OCI-LY3 (cell line): ENCODE measurements around the gene CNP.
A peak's percentile ranks its signal among the peaks of the same experiment; 100 is the strongest.

ENCODE experiments used
- H2AFZ ChIP-seq: fragments of 200-600, 300-600 bp; shearing (Covaris generic); 2 replicates; pipeline ENCODE4 v1.6.0; 2014; ENCODE audit warnings: antibody characterized with exemption, low read depth, low read length
- H3K27ac ChIP-seq: fragments of 200-600, 300-600 bp; sonication (generic); 2 replicates; pipeline ENCODE4 v1.5.1; 2014; ENCODE audit warnings: mild to moderate bottlenecking, low read length, moderate library complexity, mixed read lengths
- H3K27me3 ChIP-seq: fragments of 200-600, 300-600 bp; sonication (generic); 2 replicates; pipeline ENCODE4 v1.6.1; 2014; ENCODE audit warnings: low read depth, low read length, mixed read lengths
- H3K36me3 ChIP-seq: fragments of 200-600, 300-600 bp; sonication (generic); replicated peaks from 2 replicates; pipeline ENCODE3; 2014; ENCODE audit warnings: low read depth, low read length, mixed read lengths
- H3K4me1 ChIP-seq: fragments of 300-600, 200-600 bp; sonication (generic); 2 replicates; pipeline ENCODE4 v1.6.1; 2014; ENCODE audit warnings: low read length, mixed read lengths
- H3K4me2 ChIP-seq: fragments of 200-600, 300-600 bp; sonication (generic); 2 replicates; pipeline ENCODE4 v1.6.1; 2014; ENCODE audit warnings: low read length, mixed read lengths
- H3K4me3 ChIP-seq: fragments of 300-600, 200-600 bp; sonication (generic); 2 replicates; pipeline ENCODE4 v1.5.1; 2014; ENCODE audit warnings: antibody characterized with exemption, mild to moderate bottlenecking, low read length, moderate library complexity
- H3K79me2 ChIP-seq: fragments of 300-600, 200-600 bp; shearing (Covaris generic); 2 replicates; pipeline ENCODE4 v1.6.1; 2014; ENCODE audit warnings: mild to moderate bottlenecking, low read length, mixed read lengths
- H3K9ac ChIP-seq: fragments of 300-600, 200-600 bp; shearing (Covaris generic); 2 replicates; pipeline ENCODE4 v1.6.0; 2014; ENCODE audit warnings: mild to moderate bottlenecking, low read length, moderate library complexity
- H3K9me3 ChIP-seq: fragments of 200-600, 300-600 bp; shearing (Covaris generic); 2 replicates; pipeline ENCODE4 v1.6.1; 2014; ENCODE audit warnings: low read length, mixed read lengths; ENCODE audit not compliant: insufficient read depth
- H4K20me1 ChIP-seq: fragments of 200-600, 300-600 bp; sonication (generic); 2 replicates; pipeline ENCODE4 v1.6.1; 2016; ENCODE audit warnings: low read length, mixed read lengths; ENCODE audit not compliant: insufficient read depth
- EZH2phosphoT487 ChIP-seq: fragments of 200-600 bp; shearing (Covaris generic); IDR thresholded peaks from 2 replicates; pipeline ENCODE4 v1.6.1; 2018; ENCODE audit warnings: antibody characterized with exemption, mixed run types, low read depth
- TF ChIP-seq, protein P1 (sequence below): fragments of 200-600, 300-600 bp; sonication (generic); IDR thresholded peaks from 2 replicates; pipeline ENCODE4 v1.5.1; 2014; ENCODE audit warnings: antibody characterized with exemption, low read length, low read depth

Gene CNP

DNA sequence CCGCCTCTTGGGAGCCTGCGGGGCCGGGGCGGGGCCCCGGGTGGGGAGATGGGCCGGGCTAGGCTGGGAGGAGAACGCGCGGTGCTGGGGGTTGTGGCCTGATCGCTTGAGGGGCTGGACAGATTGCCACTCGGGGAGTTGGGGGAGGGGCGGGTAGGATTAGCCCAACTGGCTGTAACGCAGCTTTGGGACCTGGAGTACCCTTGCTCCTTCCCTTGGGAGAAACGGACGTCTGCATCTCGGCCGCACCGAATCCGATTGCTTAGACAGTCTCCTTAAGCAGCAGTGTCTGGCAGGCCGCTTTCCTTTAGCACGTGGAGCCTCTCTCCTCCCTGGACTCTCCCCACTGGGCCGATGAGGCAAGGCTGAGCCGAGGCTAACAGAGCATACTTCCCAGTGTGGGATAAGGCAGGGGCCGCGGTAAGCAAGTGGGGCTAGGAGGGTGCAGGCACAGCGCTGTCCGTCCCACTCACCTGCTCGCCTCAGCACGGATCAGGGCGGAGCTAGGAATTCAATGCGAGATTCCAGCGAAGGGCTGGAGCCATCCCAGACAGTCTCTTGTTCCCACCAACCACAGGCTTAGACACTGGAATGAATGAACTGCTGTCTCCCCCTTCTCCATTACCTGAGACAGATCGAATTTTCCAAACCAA is 47.3 kb upstream of the CNP start:
- H3K4me3 ChIP-seq = peak overlapping the region; percentile 97
- peaks cover 30% of the 10 kb centered on the region for H4K20me1 ChIP-seq
- H3K79me2 ChIP-seq = peaks cover 45% of the 10 kb centered on the region
- peaks cover 12% of the 10 kb centered on the region for H3K36me3 ChIP-seq
- H3K4me2 ChIP-seq = peak overlapping the region; percentile 95
- TF ChIP-seq, protein P1, sequence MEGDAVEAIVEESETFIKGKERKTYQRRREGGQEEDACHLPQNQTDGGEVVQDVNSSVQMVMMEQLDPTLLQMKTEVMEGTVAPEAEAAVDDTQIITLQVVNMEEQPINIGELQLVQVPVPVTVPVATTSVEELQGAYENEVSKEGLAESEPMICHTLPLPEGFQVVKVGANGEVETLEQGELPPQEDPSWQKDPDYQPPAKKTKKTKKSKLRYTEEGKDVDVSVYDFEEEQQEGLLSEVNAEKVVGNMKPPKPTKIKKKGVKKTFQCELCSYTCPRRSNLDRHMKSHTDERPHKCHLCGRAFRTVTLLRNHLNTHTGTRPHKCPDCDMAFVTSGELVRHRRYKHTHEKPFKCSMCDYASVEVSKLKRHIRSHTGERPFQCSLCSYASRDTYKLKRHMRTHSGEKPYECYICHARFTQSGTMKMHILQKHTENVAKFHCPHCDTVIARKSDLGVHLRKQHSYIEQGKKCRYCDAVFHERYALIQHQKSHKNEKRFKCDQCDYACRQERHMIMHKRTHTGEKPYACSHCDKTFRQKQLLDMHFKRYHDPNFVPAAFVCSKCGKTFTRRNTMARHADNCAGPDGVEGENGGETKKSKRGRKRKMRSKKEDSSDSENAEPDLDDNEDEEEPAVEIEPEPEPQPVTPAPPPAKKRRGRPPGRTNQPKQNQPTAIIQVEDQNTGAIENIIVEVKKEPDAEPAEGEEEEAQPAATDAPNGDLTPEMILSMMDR = no peak
- TF ChIP-seq EZH2phosphoT487 = no peak
- H3K4me1 ChIP-seq = peaks cover 16% of the 10 kb centered on the region
- no peaks in the 10 kb centered on the region for H3K27me3 ChIP-seq
- H3K27ac ChIP-seq = peak overlapping the region; percentile 59
- peak overlapping the region; percentile 82 for H3K9ac ChIP-seq
- H3K9me3 ChIP-seq = no peaks in the 10 kb centered on the region
- H2AFZ ChIP-seq = peak overlapping the region; percentile 85

DNA sequence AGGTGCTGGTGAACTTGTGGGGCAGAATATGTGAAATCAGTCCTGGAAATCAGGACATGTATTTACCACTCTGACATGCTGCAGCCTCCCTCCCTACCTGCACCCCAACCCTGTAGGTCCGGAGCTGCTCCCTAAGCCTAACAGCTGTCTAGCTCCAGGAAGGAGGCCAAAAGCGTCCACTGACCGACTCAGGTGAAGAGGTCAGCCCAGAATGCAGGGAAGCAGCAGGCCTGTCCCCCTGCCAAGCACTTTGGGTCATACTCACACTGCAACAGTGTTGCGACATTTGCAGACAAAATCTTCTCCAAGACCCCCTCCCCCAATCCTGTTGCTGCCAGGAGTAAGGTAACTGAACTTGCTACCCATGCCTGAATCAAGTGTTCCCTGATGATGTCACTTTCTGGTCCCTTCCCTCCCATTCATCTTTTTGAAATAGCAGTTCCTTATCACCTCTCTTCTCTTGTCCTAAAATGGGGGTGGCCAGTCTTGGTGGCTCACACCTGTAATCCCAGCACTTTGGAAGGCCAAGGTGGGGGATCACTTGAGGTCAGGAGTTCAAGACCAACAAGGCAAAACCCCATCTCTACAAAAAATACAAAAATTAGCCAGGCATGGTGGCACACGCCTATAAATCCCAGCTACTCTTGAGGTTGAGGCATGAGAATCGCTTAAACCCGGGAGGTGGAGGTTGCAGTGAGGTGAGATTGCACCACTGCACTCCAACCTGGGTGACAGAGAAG is 46.6 kb upstream of the CNP start:
- peak overlapping the region; percentile 97 for H3K4me3 ChIP-seq
- H4K20me1 ChIP-seq = peaks cover 23% of the 10 kb centered on the region
- H3K27me3 ChIP-seq = no peaks in the 10 kb centered on the region
- no peak overlapping the region for H3K27ac ChIP-seq
- H3K36me3 ChIP-seq = peaks cover 12% of the 10 kb centered on the region
- peak overlapping the region; percentile 82 for H3K9ac ChIP-seq
- peaks cover 16% of the 10 kb centered on the region for H3K4me1 ChIP-seq
- H3K79me2 ChIP-seq = peaks cover 38% of the 10 kb centered on the region
- no peak overlapping the region for H2AFZ ChIP-seq
- TF ChIP-seq, protein P1 = no peak
- no peak for TF ChIP-seq EZH2phosphoT487
- no peaks in the 10 kb centered on the region for H3K9me3 ChIP-seq
- peak overlapping the region; percentile 95 for H3K4me2 ChIP-seq

DNA sequence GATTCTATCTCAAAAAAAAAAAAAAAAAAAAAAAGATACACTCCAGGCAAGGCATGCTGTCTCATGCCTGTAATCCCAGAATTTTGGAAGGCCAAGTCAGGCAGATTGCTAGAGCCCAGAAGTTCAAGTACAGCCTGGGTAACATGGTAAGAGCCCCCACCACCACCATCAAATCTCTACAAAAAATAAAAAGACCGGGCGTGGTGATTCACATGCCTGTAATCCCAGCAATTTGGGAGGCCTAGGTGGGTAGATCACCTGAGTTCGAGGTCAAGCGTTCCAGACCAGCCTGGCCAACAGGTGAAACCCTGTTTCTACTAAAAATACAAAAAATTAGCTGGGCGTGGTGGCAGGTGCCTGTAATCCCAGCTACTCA is 46.0 kb upstream of the CNP start:
- Histone ChIP-seq H3K9me3 (no peaks in the 10 kb centered on the region), H3K4me2 (no peak overlapping the region), H3K27me3 (no peaks in the 10 kb centered on the region), H3K4me3 (no peak overlapping the region), H4K20me1 (peaks cover 18% of the 10 kb centered on the region), H3K79me2 (peaks cover 32% of the 10 kb centered on the region), H3K36me3 (peaks cover 11% of the 10 kb centered on the region), H3K4me1 (peaks cover 16% of the 10 kb centered on the region), H2AFZ (no peak overlapping the region), H3K27ac (no peak overlapping the region), H3K9ac (no peak overlapping the region)
- no peak for TF ChIP-seq EZH2phosphoT487
- TF ChIP-seq, protein P1 = no peak

DNA sequence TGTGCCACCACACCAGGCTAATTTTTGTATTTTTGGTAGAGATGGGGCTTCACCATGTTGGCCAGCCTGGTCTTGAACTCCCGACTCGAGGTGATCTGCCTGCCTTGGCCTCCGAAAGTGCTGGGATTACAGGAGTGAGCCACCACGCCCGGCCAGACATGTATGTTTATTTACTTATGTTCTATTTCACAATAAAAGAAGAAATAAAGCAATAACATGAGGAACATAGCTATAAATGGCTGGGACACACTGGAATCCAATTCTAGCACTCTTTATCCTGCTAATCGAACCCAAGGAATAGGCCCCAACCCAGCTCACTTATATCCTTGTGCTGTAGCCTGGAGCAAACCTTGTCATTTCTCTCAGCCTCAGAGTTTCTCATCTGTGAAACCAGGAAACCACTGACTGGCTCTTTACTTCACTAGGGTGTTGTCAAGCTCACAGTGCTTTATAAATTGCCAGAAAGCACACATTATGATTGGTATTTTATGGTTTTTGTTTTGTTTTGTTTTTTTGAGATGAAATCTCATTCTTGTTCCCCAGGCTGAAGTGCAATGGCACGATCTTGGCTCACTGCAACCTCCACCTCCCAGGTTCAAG is 40.5 kb upstream of the CNP start:
- Histone ChIP-seq H3K79me2 (0 out of 2 replicates have a peak, but pooled peaks cover 7% of the 10 kb centered on the region), H2AFZ (no peak overlapping the region), H4K20me1 (no peaks in the 10 kb centered on the region), H3K9me3 (no peaks in the 10 kb centered on the region), H3K9ac (no peak overlapping the region), H3K36me3 (no peaks in the 10 kb centered on the region), H3K27me3 (no peaks in the 10 kb centered on the region), H3K27ac (no peak overlapping the region), H3K4me1 (peaks cover 7% of the 10 kb centered on the region), H3K4me2 (no peak overlapping the region), H3K4me3 (no peak overlapping the region)
- TF ChIP-seq EZH2phosphoT487 = no peak
- TF ChIP-seq, protein P1 = no peak
